ENCODE data around the gene TFDP1.

The TFDP1 gene

DNA sequence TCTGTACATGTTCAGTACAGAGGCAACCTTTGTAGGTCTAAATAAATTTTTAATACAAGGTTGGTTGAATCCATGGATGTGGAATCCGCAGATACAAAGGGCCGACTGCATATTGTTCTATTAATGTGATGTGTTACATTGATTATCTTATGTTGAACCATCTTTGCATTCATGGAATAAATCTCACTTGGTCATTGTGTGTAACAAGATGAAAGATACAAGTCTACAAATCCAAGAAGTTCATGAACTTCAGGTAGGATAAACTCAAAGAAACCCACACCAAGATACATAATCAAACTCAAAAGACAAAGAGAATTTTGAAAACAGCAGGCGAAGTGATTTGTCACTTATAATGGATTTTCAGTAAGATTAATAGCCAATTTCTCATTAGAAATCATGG lies 8.0 kb upstream of the TFDP1 start:
- no peak for TF ChIP-seq CEBPB (IDR thresholded peaks at IDR 0.05)
- TF ChIP-seq EGR1 (IDR thresholded peaks at IDR 0.05), result no peak
- TF ChIP-seq, protein P1, sequence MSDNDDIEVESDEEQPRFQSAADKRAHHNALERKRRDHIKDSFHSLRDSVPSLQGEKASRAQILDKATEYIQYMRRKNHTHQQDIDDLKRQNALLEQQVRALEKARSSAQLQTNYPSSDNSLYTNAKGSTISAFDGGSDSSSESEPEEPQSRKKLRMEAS (IDR thresholded peaks at IDR 0.05), result no peak
- TF ChIP-seq, protein P2, sequence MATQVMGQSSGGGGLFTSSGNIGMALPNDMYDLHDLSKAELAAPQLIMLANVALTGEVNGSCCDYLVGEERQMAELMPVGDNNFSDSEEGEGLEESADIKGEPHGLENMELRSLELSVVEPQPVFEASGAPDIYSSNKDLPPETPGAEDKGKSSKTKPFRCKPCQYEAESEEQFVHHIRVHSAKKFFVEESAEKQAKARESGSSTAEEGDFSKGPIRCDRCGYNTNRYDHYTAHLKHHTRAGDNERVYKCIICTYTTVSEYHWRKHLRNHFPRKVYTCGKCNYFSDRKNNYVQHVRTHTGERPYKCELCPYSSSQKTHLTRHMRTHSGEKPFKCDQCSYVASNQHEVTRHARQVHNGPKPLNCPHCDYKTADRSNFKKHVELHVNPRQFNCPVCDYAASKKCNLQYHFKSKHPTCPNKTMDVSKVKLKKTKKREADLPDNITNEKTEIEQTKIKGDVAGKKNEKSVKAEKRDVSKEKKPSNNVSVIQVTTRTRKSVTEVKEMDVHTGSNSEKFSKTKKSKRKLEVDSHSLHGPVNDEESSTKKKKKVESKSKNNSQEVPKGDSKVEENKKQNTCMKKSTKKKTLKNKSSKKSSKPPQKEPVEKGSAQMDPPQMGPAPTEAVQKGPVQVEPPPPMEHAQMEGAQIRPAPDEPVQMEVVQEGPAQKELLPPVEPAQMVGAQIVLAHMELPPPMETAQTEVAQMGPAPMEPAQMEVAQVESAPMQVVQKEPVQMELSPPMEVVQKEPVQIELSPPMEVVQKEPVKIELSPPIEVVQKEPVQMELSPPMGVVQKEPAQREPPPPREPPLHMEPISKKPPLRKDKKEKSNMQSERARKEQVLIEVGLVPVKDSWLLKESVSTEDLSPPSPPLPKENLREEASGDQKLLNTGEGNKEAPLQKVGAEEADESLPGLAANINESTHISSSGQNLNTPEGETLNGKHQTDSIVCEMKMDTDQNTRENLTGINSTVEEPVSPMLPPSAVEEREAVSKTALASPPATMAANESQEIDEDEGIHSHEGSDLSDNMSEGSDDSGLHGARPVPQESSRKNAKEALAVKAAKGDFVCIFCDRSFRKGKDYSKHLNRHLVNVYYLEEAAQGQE (IDR thresholded peaks at IDR 0.05; ENCODE audit: low read depth), result no peak
- no peak for TF ChIP-seq TCF12 (IDR thresholded peaks at IDR 0.05; ENCODE audit: low read depth)
- no peak for TF ChIP-seq FOXM1 (IDR thresholded peaks at IDR 0.05; ENCODE audit: borderline replicate concordance, low read depth)
- TF ChIP-seq EP300 (IDR thresholded peaks at IDR 0.05; ENCODE audit: borderline replicate concordance), result no peak
- TF ChIP-seq YY1 (IDR thresholded peaks at IDR 0.05; ENCODE audit: low read depth), result no peak
- TF ChIP-seq TEAD4 (IDR thresholded peaks at IDR 0.05), result no peak
- TF ChIP-seq CREB1 (IDR thresholded peaks at IDR 0.05; ENCODE audit: low read depth), result no peak
- no peak for TF ChIP-seq RAD21 (IDR thresholded peaks at IDR 0.05; ENCODE audit: low read depth)
- TF ChIP-seq TAF1 (IDR thresholded peaks at IDR 0.05; ENCODE audit: low read depth), result no peak
- TF ChIP-seq, protein P3, sequence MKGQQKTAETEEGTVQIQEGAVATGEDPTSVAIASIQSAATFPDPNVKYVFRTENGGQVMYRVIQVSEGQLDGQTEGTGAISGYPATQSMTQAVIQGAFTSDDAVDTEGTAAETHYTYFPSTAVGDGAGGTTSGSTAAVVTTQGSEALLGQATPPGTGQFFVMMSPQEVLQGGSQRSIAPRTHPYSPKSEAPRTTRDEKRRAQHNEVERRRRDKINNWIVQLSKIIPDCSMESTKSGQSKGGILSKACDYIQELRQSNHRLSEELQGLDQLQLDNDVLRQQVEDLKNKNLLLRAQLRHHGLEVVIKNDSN (IDR thresholded peaks at IDR 0.05), result no peak
- TF ChIP-seq ZBTB7A (IDR thresholded peaks at IDR 0.05; ENCODE audit: low read depth), result no peak
- TF ChIP-seq NFIC (IDR thresholded peaks at IDR 0.05), result no peak

DNA sequence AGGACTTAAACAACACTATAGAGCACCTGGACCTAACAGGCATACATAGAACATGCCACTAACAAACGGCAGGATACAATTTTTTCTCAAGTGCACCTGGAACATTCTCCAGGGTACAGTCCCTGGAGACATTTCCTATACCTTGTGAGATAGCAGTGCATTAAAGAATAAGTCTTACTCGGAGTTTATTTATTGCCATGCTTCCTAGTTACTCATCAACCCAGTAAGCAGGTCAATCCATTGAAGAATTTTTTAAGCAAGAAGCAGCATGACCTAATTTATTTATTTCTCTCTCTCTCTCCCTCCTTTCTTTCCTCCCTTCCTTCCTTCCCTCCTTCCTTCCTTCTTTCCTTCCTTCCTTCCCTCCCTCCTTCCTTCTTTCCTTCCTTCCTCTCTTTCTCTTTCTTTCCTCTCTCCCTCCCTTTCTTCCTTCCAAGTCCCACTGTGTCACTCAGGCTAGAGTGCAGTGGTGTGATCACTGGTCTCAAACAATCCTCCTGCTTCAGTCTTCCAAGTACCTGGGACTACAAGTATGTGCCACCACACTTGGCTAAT lies 6.6 kb upstream of the TFDP1 start:
- TF ChIP-seq FOXM1 (IDR thresholded peaks at IDR 0.05; ENCODE audit: borderline replicate concordance, low read depth) (no peak), CREB1 (IDR thresholded peaks at IDR 0.05; ENCODE audit: low read depth) (no peak), ZBTB7A (IDR thresholded peaks at IDR 0.05; ENCODE audit: low read depth) (no peak), RAD21 (IDR thresholded peaks at IDR 0.05; ENCODE audit: low read depth) (no peak), TEAD4 (IDR thresholded peaks at IDR 0.05) (no peak), TAF1 (IDR thresholded peaks at IDR 0.05; ENCODE audit: low read depth) (no peak), TCF12 (IDR thresholded peaks at IDR 0.05; ENCODE audit: low read depth) (no peak), NFIC (IDR thresholded peaks at IDR 0.05) (no peak), CEBPB (IDR thresholded peaks at IDR 0.05) (no peak), EP300 (IDR thresholded peaks at IDR 0.05; ENCODE audit: borderline replicate concordance) (no peak), YY1 (IDR thresholded peaks at IDR 0.05; ENCODE audit: low read depth) (no peak), EGR1 (IDR thresholded peaks at IDR 0.05) (no peak)
- TF ChIP-seq, protein P1 (IDR thresholded peaks at IDR 0.05), result no peak
- TF ChIP-seq, protein P3 (IDR thresholded peaks at IDR 0.05), result no peak
- TF ChIP-seq, protein P2 (IDR thresholded peaks at IDR 0.05; ENCODE audit: low read depth), result no peak

DNA sequence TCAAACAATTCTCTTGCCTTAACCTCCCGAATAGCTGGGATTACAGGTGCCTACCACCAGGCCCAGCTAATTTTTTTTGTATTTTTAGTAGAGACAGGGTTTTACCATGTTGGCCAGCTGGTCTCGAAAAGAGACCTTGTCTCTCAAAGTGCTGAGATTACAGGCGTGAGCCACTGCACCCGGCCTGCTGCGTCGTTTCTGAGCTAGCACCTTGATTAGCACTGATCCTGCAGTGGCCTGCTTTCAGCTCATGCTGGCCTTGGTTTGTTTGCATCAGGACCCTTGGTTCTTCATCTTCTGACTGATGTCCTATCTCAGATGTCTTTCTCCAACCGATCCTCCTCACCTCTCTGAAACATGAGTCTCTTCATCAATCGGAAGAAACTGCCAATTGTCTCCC lies 4.9 kb upstream of the TFDP1 start:
- TF ChIP-seq RAD21 (IDR thresholded peaks at IDR 0.05; ENCODE audit: low read depth) (no peak), EGR1 (IDR thresholded peaks at IDR 0.05) (no peak), TCF12 (IDR thresholded peaks at IDR 0.05; ENCODE audit: low read depth) (no peak), EP300 (IDR thresholded peaks at IDR 0.05; ENCODE audit: borderline replicate concordance) (no peak), TEAD4 (IDR thresholded peaks at IDR 0.05) (no peak), CREB1 (IDR thresholded peaks at IDR 0.05; ENCODE audit: low read depth) (no peak), FOXM1 (IDR thresholded peaks at IDR 0.05; ENCODE audit: borderline replicate concordance, low read depth) (no peak), CEBPB (IDR thresholded peaks at IDR 0.05) (no peak), ZBTB7A (IDR thresholded peaks at IDR 0.05; ENCODE audit: low read depth) (no peak), YY1 (IDR thresholded peaks at IDR 0.05; ENCODE audit: low read depth) (no peak), TAF1 (IDR thresholded peaks at IDR 0.05; ENCODE audit: low read depth) (no peak), NFIC (IDR thresholded peaks at IDR 0.05) (no peak)
- TF ChIP-seq, protein P3 (IDR thresholded peaks at IDR 0.05), result no peak
- TF ChIP-seq, protein P1 (IDR thresholded peaks at IDR 0.05), result no peak

DNA sequence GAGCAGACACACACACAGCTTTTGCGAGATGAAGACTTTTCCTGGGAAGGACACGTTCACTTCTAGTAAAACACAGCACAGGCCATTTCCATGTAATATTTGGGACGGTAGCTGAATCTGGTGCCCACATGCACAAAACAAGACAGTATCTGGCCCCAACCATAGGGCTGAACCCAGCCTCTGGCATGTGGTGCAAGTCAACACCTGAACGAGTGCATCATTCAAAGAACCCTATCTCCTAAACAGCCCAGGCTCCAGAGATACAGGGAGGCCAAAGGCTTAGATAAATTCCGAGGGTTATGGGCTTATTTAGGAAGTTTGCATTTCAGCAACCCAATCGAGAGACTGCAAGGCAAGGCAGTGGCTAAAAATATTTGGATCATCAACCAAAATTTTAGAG lies 2.7 kb upstream of the TFDP1 start:
- no peak for TF ChIP-seq CEBPB (IDR thresholded peaks at IDR 0.05)
- TF ChIP-seq FOXM1 (IDR thresholded peaks at IDR 0.05; ENCODE audit: borderline replicate concordance, low read depth), result no peak
- TF ChIP-seq NFIC (IDR thresholded peaks at IDR 0.05), result no peak
- TF ChIP-seq, protein P2 (IDR thresholded peaks at IDR 0.05; ENCODE audit: low read depth), result no peak
- no peak for TF ChIP-seq ZBTB7A (IDR thresholded peaks at IDR 0.05; ENCODE audit: low read depth)
- no peak for TF ChIP-seq YY1 (IDR thresholded peaks at IDR 0.05; ENCODE audit: low read depth)
- no peak for TF ChIP-seq RAD21 (IDR thresholded peaks at IDR 0.05; ENCODE audit: low read depth)
- TF ChIP-seq TAF1 (IDR thresholded peaks at IDR 0.05; ENCODE audit: low read depth), result no peak
- TF ChIP-seq EP300 (IDR thresholded peaks at IDR 0.05; ENCODE audit: borderline replicate concordance), result no peak
- no peak for TF ChIP-seq EGR1 (IDR thresholded peaks at IDR 0.05)
- TF ChIP-seq TCF12 (IDR thresholded peaks at IDR 0.05; ENCODE audit: low read depth), result no peak
- no peak for TF ChIP-seq CREB1 (IDR thresholded peaks at IDR 0.05; ENCODE audit: low read depth)
